RWPE1 (cell line): ENCODE measurements around the gene FNIP2.

Experiments
- CTCF ChIA-PET: fragments of 350-600 bp; sonication (Branson Sonifier 250); formaldehyde crosslinking; extraction: SDS; loops from one replicate; lab custom pipeline; 2021; lab: Yijun Ruan, JAX
- POLR2A ChIA-PET: fragments of 400-600 bp; formaldehyde crosslinking; extraction: SDS; loops from one replicate; lab custom pipeline; 2020; ENCODE audit warnings: antibody characterized with exemption; ENCODE audit not compliant: low non-redundant PET; lab: Yijun Ruan, JAX
- DNase-seq: peaks from one replicate; pipeline ENCODE4 v3.0.0; 2012; ENCODE audit warnings: low spot score
- H3K27ac ChIP-seq: fragments of 450-650 bp; 2 replicates; pipeline ENCODE4 v1.5.1; 2017
- TF ChIP-seq, protein P1 (sequence below): fragments of 450-650 bp; conservative IDR thresholded peaks from 2 replicates; pipeline ENCODE4 v1.5.1; 2017; ENCODE audit warnings: low read depth, mild to moderate bottlenecking

The FNIP2 gene

DNA sequence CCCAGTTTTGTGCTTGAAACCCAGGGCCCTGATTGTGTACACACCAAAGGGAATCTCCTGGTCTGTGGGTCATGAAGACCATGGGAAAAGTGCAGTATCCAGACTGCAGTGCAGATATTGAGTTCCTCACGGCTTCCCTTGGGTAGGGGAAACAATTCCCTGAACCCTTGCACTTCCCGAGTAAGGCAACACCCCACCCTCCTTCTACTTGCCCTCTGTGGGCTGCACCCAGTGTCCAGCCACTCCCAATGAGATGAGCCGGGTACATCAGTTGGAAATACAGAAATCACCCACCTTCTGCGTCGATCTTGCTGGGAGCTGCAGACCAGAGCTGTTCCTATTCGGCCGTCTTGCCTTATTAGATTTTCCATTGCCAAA is 134.2 kb downstream of the FNIP2 start:
- DNase-seq = no peak
- ChIA-PET POLR2A (no interaction called here), CTCF (no interaction called here)
- H3K27ac ChIP-seq = no peak overlapping the region
- TF ChIP-seq, protein P1, sequence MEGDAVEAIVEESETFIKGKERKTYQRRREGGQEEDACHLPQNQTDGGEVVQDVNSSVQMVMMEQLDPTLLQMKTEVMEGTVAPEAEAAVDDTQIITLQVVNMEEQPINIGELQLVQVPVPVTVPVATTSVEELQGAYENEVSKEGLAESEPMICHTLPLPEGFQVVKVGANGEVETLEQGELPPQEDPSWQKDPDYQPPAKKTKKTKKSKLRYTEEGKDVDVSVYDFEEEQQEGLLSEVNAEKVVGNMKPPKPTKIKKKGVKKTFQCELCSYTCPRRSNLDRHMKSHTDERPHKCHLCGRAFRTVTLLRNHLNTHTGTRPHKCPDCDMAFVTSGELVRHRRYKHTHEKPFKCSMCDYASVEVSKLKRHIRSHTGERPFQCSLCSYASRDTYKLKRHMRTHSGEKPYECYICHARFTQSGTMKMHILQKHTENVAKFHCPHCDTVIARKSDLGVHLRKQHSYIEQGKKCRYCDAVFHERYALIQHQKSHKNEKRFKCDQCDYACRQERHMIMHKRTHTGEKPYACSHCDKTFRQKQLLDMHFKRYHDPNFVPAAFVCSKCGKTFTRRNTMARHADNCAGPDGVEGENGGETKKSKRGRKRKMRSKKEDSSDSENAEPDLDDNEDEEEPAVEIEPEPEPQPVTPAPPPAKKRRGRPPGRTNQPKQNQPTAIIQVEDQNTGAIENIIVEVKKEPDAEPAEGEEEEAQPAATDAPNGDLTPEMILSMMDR = no peak

DNA sequence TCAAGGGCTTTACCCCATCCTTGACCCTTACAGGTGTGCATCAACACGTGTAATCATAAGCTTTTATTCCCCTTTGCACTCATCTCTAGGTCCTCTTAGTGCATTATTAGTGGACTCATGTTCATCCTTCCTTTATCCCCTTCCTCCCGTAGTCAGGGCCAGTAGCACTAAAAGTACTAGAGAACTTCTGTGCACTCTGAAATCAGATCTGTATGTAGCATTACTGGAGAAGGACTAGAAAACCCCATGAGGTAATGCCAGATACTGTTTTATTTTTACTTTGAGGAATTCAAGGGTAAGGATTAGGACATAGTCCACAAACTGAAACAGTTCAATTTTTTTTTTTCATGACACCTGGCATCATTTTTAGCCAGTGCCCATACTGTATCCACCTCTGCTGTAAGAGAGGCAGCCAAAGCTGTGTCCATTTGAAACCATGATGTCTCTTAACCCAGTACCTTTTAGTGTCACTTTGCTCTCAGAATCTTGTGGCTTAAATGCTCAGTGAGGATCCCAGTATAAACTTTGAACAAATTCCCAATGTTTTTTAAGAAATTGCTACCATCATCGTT is 134.7 kb downstream of the FNIP2 start:
- TF ChIP-seq, protein P1 = no peak
- ChIA-PET CTCF (interaction anchor here (0.7 kb wide), 1 partner anchor 1395 kb away, joined by 3 read pairs; no protein-coding TSS in a partner anchor), POLR2A (no interaction called here)
- DNase-seq = no peak
- H3K27ac ChIP-seq = no peak overlapping the region

- TF ChIP-seq, protein P1 = no peak
- no peak for DNase-seq
- no peak overlapping the region for H3K27ac ChIP-seq
- CTCF ChIA-PET = interaction anchor here (0.6 kb wide), 1 partner anchor 129 kb away, joined by 3 read pairs; no protein-coding TSS in a partner anchor
- POLR2A ChIA-PET = no interaction called here
Observed at GRCh38 chr4:158904815-158905214, 136.0 kb downstream of the FNIP2 start.

DNA sequence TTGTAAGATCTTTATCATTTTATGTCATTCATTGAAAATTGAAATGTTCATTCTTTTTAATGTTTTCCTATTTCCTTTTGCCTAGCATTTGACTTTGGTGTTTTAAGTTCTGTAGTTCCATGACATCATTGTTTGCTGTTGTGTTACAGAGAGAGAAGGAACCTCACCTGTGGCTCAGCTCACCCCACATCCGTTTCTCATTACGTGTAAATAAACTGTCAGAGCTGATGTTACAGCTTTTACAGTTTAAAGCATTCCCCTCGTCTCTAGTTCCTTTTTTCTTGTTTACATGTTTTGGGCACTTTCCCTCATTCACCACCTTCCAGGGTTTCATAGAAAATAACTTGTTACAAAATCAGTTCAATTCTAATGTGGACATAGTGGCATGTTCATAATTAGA is 137.2 kb downstream of the FNIP2 start:
- CTCF ChIA-PET = no interaction called here
- TF ChIP-seq, protein P1 = no peak
- DNase-seq = no peak
- H3K27ac ChIP-seq = no peak overlapping the region
- POLR2A ChIA-PET = no interaction called here

DNA sequence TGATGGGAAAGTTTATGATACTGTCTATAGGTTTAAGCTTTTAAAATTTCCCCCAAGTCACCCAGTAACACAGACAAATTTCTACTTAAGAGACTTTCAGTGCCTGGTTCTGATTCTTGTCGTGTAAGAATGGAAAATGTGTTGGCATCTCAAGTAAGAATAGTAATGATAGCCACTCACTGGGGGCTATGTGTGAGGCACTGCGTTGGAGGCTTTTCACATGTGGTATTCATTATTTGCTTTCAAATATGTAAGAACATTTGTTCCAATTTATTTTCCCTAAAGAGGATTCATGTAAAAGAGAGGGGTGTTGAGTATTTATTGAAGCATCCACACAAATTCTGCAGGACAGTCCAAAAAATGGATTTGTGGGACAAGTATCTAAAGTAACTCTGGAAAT is 143.6 kb downstream of the FNIP2 start:
- TF ChIP-seq, protein P1 = no peak
- POLR2A ChIA-PET = no interaction called here
- CTCF ChIA-PET = no interaction called here

DNA sequence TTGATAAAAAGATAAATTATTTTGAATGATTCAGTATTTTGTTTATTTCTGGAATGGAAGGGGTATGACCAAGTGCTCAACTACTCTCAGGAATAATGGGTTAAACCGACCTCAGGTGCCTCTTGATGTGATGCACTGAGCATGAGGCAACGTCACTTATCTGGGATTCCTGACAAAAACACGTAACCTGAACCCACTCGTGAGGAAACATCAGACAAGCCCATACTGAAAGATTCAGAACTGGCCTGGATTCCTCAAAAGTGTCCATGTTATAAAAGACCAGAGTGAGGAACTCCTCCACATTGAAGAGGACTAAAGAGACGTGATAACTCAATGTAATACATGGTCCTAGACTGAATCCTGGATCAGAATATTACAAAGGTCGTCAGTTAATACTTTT is 144.0 kb downstream of the FNIP2 start:
- TF ChIP-seq, protein P1 = no peak
- no peak overlapping the region for H3K27ac ChIP-seq
- ChIA-PET POLR2A (no interaction called here), CTCF (no interaction called here)
- DNase-seq = no peak

More for the DNA sequence above, 143.6 kb downstream of the FNIP2 start:
- DNase-seq = no peak
- no peak overlapping the region for H3K27ac ChIP-seq
